Gastrocnemius medialis (tissue), 4 donors: Measurements from ENCODE around the gene ASIC3.

Experiments used
- CTCF ChIP-seq, 5 experiments: fragments of 450-650 bp in 3 of 5; fragments of 200-600 bp in 2 of 5; sonication (generic) in 2 of 5; IDR thresholded peaks in 4 of 5; conservative IDR thresholded peaks in 1 of 5; 1 replicate in 4 of 5; 2 replicates in 1 of 5; pipeline ENCODE4 v1.5.1; 2016 to 2019; ENCODE audit warnings: antibody characterized with exemption in 5 of 5, mild to moderate bottlenecking in 3 of 5, moderate library complexity in 3 of 5
- POLR2A ChIP-seq, 2 donors: fragments of 450-650 bp; IDR thresholded peaks; one replicate each; pipeline ENCODE4 v1.6.1; 2017; ENCODE audit warnings: antibody characterized with exemption in 2 of 2, mild to moderate bottlenecking in 2 of 2, moderate library complexity in 2 of 2

DNA sequence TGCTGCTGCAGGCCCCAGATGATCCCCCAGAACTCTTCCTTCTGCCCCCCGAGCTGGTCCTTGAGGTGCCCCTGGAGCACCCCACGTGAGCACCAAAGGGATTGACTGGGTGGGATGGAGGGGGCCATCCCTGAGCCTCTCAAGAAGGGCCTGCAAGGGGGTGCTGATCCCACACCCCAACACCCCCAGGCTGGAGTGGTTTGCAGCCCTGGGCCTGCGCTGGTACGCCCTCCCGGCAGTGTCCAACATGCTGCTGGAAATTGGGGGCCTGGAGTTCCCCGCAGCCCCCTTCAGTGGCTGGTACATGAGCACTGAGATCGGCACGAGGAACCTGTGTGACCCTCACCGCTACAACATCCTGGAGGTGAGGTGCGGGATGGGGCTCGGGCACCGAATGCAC is 49.3 kb upstream of the ASIC3 start:
- TF ChIP-seq CTCF (IDR thresholded peaks at IDR 0.05 in 4 of 5, conservative IDR thresholded peaks at IDR 0.05 in 1 of 5) (no peak), POLR2A (IDR thresholded peaks at IDR 0.05) (no peak)
